Measurements from ENCODE around the gene LHX1. TPM values are rescaled to one million over a fixed set of nuclear protein-coding genes. Genes with fewer than 3 reads are reported as not detected.

The LHX1 gene
- total RNA-seq (2013; cell fraction: nucleolus; rRNA removed) = not detected in 2 replicates
- total RNA-seq (2014; rRNA removed) (not detected in 2 replicates), total RNA-seq (2014; rRNA removed; fragmentation: Illumina TruSeq; extraction: Trizol) (not detected in 2 replicates), total RNA-seq (2021) (not detected in 2 replicates), polyA plus RNA-seq (2011; rRNA removed) (not detected in 2 replicates), polyA plus RNA-seq (2014; fragmentation: Illumina TruSeq; extraction: Trizol) (not detected in 2 replicates), polyA plus RNA-seq (2014; fragmentation: Nextera tagmentation; extraction: Ambion mirVana) (not detected), polyA plus RNA-seq (2014; rRNA removed) (not detected in 2 replicates), polyA plus RNA-seq (2016; fragmentation: Nextera tagmentation; extraction: Ambion mirVana) (not detected), polyA minus RNA-seq (2011; rRNA and poly(A)+ RNA removed) (not detected in 2 replicates), Bru-seq, nascent RNA (percentile 17 among the genes with signal in this experiment), BruChase-seq, experiment 1, labeled RNA remaining after a 6-hour chase (not detected), BruChase-seq, experiment 2, labeled RNA remaining after a 2-hour chase (not detected)
- not detected for polyA plus RNA-seq (2011; ENCODE audit: low read depth)
- not detected in 2 replicates for polyA plus RNA-seq (2011; cell fraction: cytosol; rRNA removed)
- polyA plus RNA-seq (2011; cell fraction: nucleus; rRNA removed) = not detected in 2 replicates
- polyA plus RNA-seq (2012) = 0.07 and 0.21 TPM in 2 replicates
- polyA minus RNA-seq (2011; cell fraction: cytosol; rRNA and poly(A)+ RNA removed) = not detected in 2 replicates
- polyA minus RNA-seq (2011; cell fraction: nucleus; rRNA and poly(A)+ RNA removed) = not detected in 2 replicates
- long read RNA-seq, experiment 1 = 0 reads
- long read RNA-seq, experiment 2 = 0 reads

GRCh38 chr17:36937001-36937958 lies at the start of gene LHX1:
LHX1 (plus strand) TSS chr17:36937475; CDS start chr17:36938198, 723 bp downstream.
- in situ Hi-C loops (cut with MboI) = no loop called here
- ATAC-seq = no peak
- Histone ChIP-seq H3K27ac (ENCODE audit: control insufficient read depth, insufficient read depth) (no peak within 1 kb of the TSS), H3K9ac (ENCODE audit: control insufficient read depth, insufficient read depth, low read length) (no peak within 1 kb of the TSS), H3K4me1 (ENCODE audit: control insufficient read depth, insufficient read depth, low read length) (no peaks in the 10 kb centered on the region), H3K79me2 (ENCODE audit: control insufficient read depth, insufficient read depth, low read length) (no peaks in the 10 kb centered on the region), H3K27me3 (replicated peaks in 1 of 2; ENCODE audit: control insufficient read depth in 2 of 2, insufficient read depth in 2 of 2, low read length in 1 of 2) (peaks cover 56 to 70% of the 10 kb centered on the region in 2 experiments), H4K20me1 (ENCODE audit: control insufficient read depth, insufficient read depth) (no peaks in the 10 kb centered on the region), H3K4me3 (0 out of 2 replicates have a peak within 1 kb of the TSS, but pooled peaks have one; percentile 27), H3K9me3 (replicated peaks; ENCODE audit: control insufficient read depth, insufficient read depth, low read length) (no peaks in the 10 kb centered on the region; the same call in 2 of the 3 replicates), H3K4me2 (ENCODE audit: control insufficient read depth, insufficient read depth) (peak within 1 kb of the TSS; percentile 33; the same call in 1 of the 2 replicates), H2AFZ (ENCODE audit: control insufficient read depth, low read depth, low read length) (no peak within 1 kb of the TSS), H3K36me3 (ENCODE audit: control insufficient read depth in 2 of 2, insufficient read depth in 2 of 2, low read length in 1 of 2) (no peaks in the 10 kb centered on the region)
- SMC1A ChIA-PET (ENCODE audit: uncharacterized antibody, unreplicated experiment) = no interaction called here
- no peak for FAIRE-seq
- POLR2A ChIA-PET = interaction anchor here (0.7 kb wide), 1 partner anchor 12 kb away, joined by 3 read pairs; no protein-coding TSS in a partner anchor
- BruUV-seq (replicated peaks) = no TSS peak
- WGBS (ENCODE audit: insufficient coverage, insufficient replicate concordance, low lambda C conversion rate, missing lambda C conversion rate) = 15% methylated on average over 69 of the region's 75 CpGs
- intact Hi-C loops (cut with micrococcal nuclease; ENCODE audit: unreplicated experiment) = no loop called here
- CTCF ChIA-PET = no interaction called here
- DNase-seq (ENCODE audit: low read depth, low spot score) = no peak
- RAD21 ChIA-PET (ENCODE audit: unreplicated experiment) = interaction anchor here (0.7 kb wide), 1 partner anchor 11 kb away, joined by 3 read pairs; no protein-coding TSS in a partner anchor
- TF ChIP-seq EZH2 (IDR thresholded peaks at IDR 0.05; ENCODE audit: borderline replicate concordance, control insufficient read depth, low read depth, low read length) = peak; percentile 66; the same call in 1 of the 2 replicates
- peak; percentile 53 for TF ChIP-seq SUZ12 (IDR thresholded peaks at IDR 0.05; ENCODE audit: unreplicated experiment)
- TF ChIP-seq NR2C1 (IDR thresholded peaks at IDR 0.05) = no peak

All from GM12878 (cell line).